A549 treated with RU486 at 1 μM for 4 hours (cell line): ENCODE data around the gene SLC6A12. TPM values are rescaled to one million over a fixed set of nuclear protein-coding genes. Genes with fewer than 3 reads are reported as not detected.

Experiments
- total RNA-seq: library from RNA; stranded (reverse); fragments of 200-300 nt; extraction: Qiagen RNA extraction; gene quantifications from 5 replicates; pipeline ENCODE4 v1.2.3, GENCODE V29; 2022; ENCODE audit warnings: low read depth

Gene SLC6A12
- total RNA-seq, result 0.89 to 1.5 TPM (median 1.3 TPM) in 5 replicates

DNA sequence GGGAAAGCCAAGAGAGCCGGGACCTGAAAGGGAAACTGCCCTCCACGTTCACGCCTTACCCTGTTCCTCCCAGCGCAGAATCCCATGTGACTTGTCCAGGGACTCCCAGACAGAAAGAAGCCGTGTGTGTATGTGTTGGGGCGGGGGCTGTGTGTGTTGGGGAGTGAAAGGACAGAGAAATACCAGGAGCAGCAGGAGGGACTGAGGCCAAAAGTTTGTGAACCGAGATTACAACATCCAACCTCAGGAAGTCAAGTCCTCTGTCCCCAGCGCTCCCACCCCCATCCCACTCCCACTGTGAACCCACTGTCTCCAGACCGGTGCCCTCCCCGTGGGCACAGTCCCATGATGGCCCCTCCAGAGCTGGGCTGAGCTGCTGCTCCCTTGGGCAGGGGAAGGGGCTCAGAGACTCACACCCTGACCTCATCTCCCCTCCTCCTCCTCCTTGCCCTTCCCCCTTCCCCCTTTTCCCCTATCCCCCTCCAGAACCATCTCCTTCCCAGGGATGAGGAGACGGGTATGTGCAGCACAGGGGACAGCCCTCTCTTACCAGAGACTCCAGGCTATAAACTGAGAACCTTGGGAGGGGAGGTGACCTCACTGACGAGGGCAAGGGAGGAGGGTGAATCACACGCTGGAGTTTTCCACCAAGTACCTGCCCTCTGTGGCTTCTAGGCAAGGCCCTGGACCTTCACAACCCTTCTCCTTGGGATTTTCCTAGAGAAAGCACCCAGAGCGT is at the start of gene SLC6A12:
Gene SLC6A12 (minus strand): TSS at position 155 of the 739 bp plus-strand sequence. CDS start 4,171 bp downstream, outside the sequence.

DNA sequence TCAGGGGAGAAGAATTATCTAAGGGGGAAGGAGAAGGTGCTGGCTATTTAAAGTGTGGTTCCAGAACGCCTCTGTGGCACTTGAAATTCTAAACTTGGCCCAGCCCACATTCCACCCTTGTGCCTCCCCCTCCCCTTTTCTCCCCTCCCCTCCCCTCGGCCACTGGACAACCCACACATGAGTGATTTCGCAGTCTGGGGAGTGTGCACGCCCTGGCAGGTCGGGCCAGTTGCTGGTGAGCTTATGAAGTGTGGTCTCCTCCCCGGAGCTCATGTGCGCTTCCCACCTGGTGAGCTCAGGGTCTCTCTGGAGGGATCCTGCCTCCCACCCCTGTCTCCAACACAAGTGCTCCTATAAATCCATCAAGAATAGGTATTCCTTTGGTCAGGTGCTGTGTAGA is 48.9 kb upstream of the SLC6A12 start, which contains the start of gene SLC6A13:
Gene SLC6A13 (minus strand): TSS at position 20 of the 400 bp plus-strand sequence. CDS start 2,784 bp downstream, outside the sequence.

Other genes starting within 250 kb of the SLC6A12 start
- not detected in 5 replicates for gene IQSEC3, start 147.4 kb downstream of the SLC6A12 start, total RNA-seq
- gene SLC6A13, start 48.7 kb upstream of the SLC6A12 start, total RNA-seq, result 0.11 to 0.62 TPM (median 0.37 TPM) in 5 replicates
- 17.2 to 22.2 TPM (median 20.6 TPM) in 5 replicates for gene KDM5A, start 175.2 kb upstream of the SLC6A12 start, total RNA-seq
- gene CCDC77, start 187.5 kb upstream of the SLC6A12 start, total RNA-seq, result 12.5 to 15.9 TPM (median 15.6 TPM) in 5 replicates
- 0.43 to 1.0 TPM (median 0.64 TPM) in 5 replicates for gene B4GALNT3, start 245.8 kb upstream of the SLC6A12 start, total RNA-seq